Head of caudate nucleus (tissue), 42 donors: Measurements from ENCODE around the gene PTRHD1.
A peak's percentile ranks its signal among the peaks of the same experiment; 100 is the strongest.

Experiments used
- DNase-seq, 42 donors: peaks; one replicate each; pipeline versions ENCODE4 v3.0.0 to v3.0.0-alpha.2; 2020 to 2021; ENCODE audit warnings: mixed read lengths in 7 of 42
- intact Hi-C: fragments of 100-400 bp; cut with DNase I; formaldehyde crosslinking; loops from one replicate; pipeline ENCODE4 v1.15.0; 2022

The PTRHD1 gene

GRCh38 chr2:24831221-24832072, 38.3 kb upstream of the PTRHD1 start:
- DNase-seq, result peak in 6 of 42 donors; percentile 8 to 35 (median 15)

GRCh38 chr2:24830786-24831185, 37.6 kb upstream of the PTRHD1 start:
- DNase-seq, result peak in 6 of 42 donors; percentile 6 to 34 (median 13)
- intact Hi-C loops, result no loop called here

More at GRCh38 chr2:24831221-24832072, 38.3 kb upstream of the PTRHD1 start:
- intact Hi-C loops, result no loop called here

GRCh38 chr2:24830351-24830750, 37.2 kb upstream of the PTRHD1 start:
- intact Hi-C loops, result no loop called here

GRCh38 chr2:24828238-24828996, 35.2 kb upstream of the PTRHD1 start:
- peak in 11 of 42 donors; percentile 3 to 38 (median 14) for DNase-seq
- intact Hi-C loops, result loop anchor here (2.0 to 10.0 kb wide), 2 partner anchors 334 to 418 kb away; partner anchors contain the start of gene NCOA1

More at GRCh38 chr2:24830351-24830750, 37.2 kb upstream of the PTRHD1 start:
- peak in 5 of 42 donors; percentile 10 to 36 (median 15) for DNase-seq

GRCh38 chr2:24827321-24828237, 34.4 kb upstream of the PTRHD1 start:
- peak; percentile 72 to 95 (median 90) for DNase-seq
- intact Hi-C loops, result loop anchor here (2.0 to 10.0 kb wide), 2 partner anchors 333 to 417 kb away; partner anchors contain the start of gene NCOA1

GRCh38 chr2:24826773-24827145, 33.6 kb upstream of the PTRHD1 start:
- intact Hi-C loops, result loop anchor here (10.0 kb wide), 1 partner anchor 332 kb away; the partner anchor contains the start of gene NCOA1
- peak in 2 of 42 donors; percentile 1 to 3 for DNase-seq

GRCh38 chr2:24825883-24826772, 32.9 kb upstream of the PTRHD1 start:
- peak in 10 of 42 donors; percentile 3 to 35 (median 10) for DNase-seq
- intact Hi-C loops, result loop anchor here (10.0 kb wide), 1 partner anchor 331 kb away; the partner anchor contains the start of gene NCOA1

GRCh38 chr2:24824966-24825882, 32.0 kb upstream of the PTRHD1 start:
- peak in 13 of 42 donors; percentile 3 to 44 (median 14) for DNase-seq
- intact Hi-C loops, result loop anchor here (10.0 kb wide), 1 partner anchor 330 kb away; the partner anchor contains the start of gene NCOA1

GRCh38 chr2:24824071-24824588, 30.9 kb upstream of the PTRHD1 start:
- intact Hi-C loops, result loop anchor here (10.0 kb wide), 1 partner anchor 329 kb away; the partner anchor contains the start of gene NCOA1
- DNase-seq, result peak in 11 of 42 donors; percentile 1 to 30 (median 4)

GRCh38 chr2:24822049-24822706, 29.0 kb upstream of the PTRHD1 start:
- peak in 10 of 42 donors; percentile 1 to 67 (median 20) for DNase-seq
- intact Hi-C loops, result loop anchor here (10.0 kb wide), 1 partner anchor 327 kb away; the partner anchor contains the start of gene NCOA1

- DNase-seq, result peak in 13 of 42 donors; percentile 7 to 56 (median 23)
- intact Hi-C loops, result loop anchor here (10.0 kb wide), 1 partner anchor 327 kb away; the partner anchor contains the start of gene NCOA1
These were observed 28.3 kb upstream of the PTRHD1 start for GRCh38 chr2:24821433-24821891.

GRCh38 chr2:24820598-24821432, 27.6 kb upstream of the PTRHD1 start:
- DNase-seq, result peak in 7 of 42 donors; percentile 2 to 31 (median 15)
- intact Hi-C loops, result loop anchor here (10.0 kb wide), 1 partner anchor 326 kb away; the partner anchor contains the start of gene NCOA1

GRCh38 chr2:24820175-24820513, 27.0 kb upstream of the PTRHD1 start:
- DNase-seq, result peak in 6 of 42 donors; percentile 4 to 34 (median 15)
- intact Hi-C loops, result loop anchor here (10.0 kb wide), 1 partner anchor 325 kb away; the partner anchor contains the start of gene NCOA1
